Osteocyte (in vitro differentiated cells): Measurements from ENCODE around the gene SELENOT. TPM values are rescaled to one million over a fixed set of nuclear protein-coding genes. Genes with fewer than 3 reads are reported as not detected.
"Not testable (repeated sequence)": the region's sequence is repeated elsewhere in the genome, so short reads cannot be mapped to it uniquely, and the experiment has no call there.

Experiments
- DNase-seq: peaks from one replicate; pipeline ENCODE4 v3.0.0; 2021; ENCODE audit warnings: mixed read lengths; ENCODE audit not compliant: unreplicated experiment; ENCODE audit errors: extremely low spot score
- H3K27ac Mint-ChIP-seq: one replicate; pipeline ENCODE4 v1.8.0; 2021; ENCODE audit warnings: mild to moderate bottlenecking, mixed read lengths; ENCODE audit not compliant: unreplicated experiment
- H3K27me3 Mint-ChIP-seq: one replicate; pipeline ENCODE4 v1.8.0; 2021; ENCODE audit warnings: mixed read lengths; ENCODE audit not compliant: unreplicated experiment
- H3K36me3 Mint-ChIP-seq: one replicate; pipeline ENCODE4 v1.8.0; 2021; ENCODE audit warnings: mixed read lengths; ENCODE audit not compliant: unreplicated experiment
- H3K4me1 Mint-ChIP-seq: one replicate; pipeline ENCODE4 v1.8.0; 2021; ENCODE audit warnings: mixed read lengths; ENCODE audit not compliant: unreplicated experiment
- H3K4me3 Mint-ChIP-seq: one replicate; pipeline ENCODE4 v1.8.0; 2021; ENCODE audit warnings: mild to moderate bottlenecking, moderate library complexity, mixed read lengths; ENCODE audit not compliant: unreplicated experiment
- H3K9me3 Mint-ChIP-seq: one replicate; pipeline ENCODE4 v1.8.0; 2021; ENCODE audit warnings: mixed read lengths; ENCODE audit not compliant: unreplicated experiment
- CTCF ChIP-seq: fragments of 200-600 bp; sonication (generic); IDR thresholded peaks from 2 replicates; pipeline ENCODE4 v1.5.0; 2021; ENCODE audit warnings: antibody characterized with exemption, mild to moderate bottlenecking, moderate library complexity
- total RNA-seq: library from RNA; stranded (reverse); gene quantifications from 2 replicates; pipeline ENCODE4 v1.2.1, GENCODE V29; 2021

SELENOT gene
- total RNA-seq, 1 donor from 2014 or later, result 76.1 TPM

- Mint-ChIP-seq H3K27ac (no peak overlapping the region), H3K36me3 (peaks cover 14% of the 10 kb centered on the region), H3K4me1 (peaks cover 14% of the 10 kb centered on the region), H3K27me3 (no peaks in the 10 kb centered on the region), H3K9me3 (no peaks in the 10 kb centered on the region), H3K4me3 (no peak overlapping the region)
- TF ChIP-seq CTCF, result no peak
- DNase-seq, result no peak
Measured at GRCh38 chr3:150613034-150613433, 9.9 kb downstream of the SELENOT start.

DNA sequence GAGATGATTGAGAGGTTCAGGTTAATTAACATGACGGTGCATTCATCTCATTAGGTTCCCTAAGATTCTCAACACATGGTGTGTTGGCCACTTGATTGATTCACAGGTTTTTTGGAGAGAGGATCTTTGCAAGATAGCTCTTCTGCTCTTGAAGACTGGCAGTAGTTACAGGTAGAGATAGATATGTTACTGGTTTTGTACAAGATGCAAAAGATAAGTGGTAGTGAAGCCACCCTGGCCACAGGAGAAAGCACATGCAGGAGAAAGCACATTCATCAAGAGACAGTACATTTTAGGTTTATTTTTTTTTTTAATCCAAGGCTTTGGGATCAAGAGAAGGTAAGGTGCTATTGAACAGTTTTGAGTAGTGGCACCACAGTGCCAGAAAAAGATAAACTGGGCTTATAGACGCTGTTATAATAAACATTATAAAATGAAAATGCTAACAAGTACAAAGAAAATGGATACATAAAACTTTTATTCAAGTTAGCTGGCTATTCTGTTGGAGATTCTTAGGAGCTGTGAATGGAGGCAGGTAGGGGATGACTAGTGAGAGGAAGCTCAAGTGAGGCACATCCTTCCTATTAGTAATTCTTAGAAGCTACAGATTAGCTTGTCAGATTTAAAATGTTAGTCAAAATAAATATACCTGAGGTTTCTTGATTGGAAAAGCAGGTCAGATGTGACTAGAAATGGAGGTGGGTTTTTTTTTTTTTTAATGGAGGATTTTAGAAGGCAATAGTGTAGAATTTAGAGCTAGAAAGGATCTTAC, 10.8 kb downstream of the SELENOT start:
- H3K27me3 Mint-ChIP-seq, result no peaks in the 10 kb centered on the region
- H3K4me1 Mint-ChIP-seq, result peaks cover 11% of the 10 kb centered on the region
- H3K9me3 Mint-ChIP-seq, result no peaks in the 10 kb centered on the region
- DNase-seq, result no peak
- H3K36me3 Mint-ChIP-seq, result peaks cover 14% of the 10 kb centered on the region
- H3K27ac Mint-ChIP-seq, result no peak overlapping the region
- H3K4me3 Mint-ChIP-seq, result no peak overlapping the region
- no peak for TF ChIP-seq CTCF

DNA sequence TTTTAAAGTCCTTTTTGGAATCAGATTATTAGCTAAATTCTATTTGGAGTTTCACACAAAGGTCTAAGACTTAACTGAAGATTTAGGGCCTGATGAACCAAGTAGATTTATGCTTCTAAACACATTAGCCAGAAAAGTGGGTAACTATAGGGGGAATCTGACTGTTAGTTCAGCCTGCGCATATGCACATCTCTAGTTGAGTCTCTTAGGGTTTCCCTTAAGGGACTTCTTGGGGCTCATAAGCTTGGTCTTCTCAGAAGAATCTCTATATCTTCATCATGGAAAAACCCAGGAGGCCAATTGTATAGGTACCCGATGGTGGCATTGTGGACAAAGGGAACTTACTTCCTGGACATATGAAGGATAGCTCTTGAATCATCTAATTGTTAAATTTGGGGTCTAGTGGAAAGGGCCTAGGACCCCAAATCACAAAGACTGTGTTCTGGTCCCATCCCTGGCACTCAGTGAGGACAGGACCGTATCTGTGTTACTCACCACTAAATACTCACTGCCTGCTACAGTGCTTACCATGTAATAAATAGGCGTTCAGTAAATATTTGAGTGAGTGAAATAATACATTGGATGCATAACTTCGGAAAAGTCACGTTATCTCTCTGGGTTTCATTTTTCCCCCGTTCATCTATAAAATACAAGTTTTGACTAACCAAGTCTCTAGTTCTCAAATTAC, 17.0 kb downstream of the SELENOT start:
- Mint-ChIP-seq H3K9me3 (no peaks in the 10 kb centered on the region), H3K4me3 (no peak overlapping the region), H3K27ac (no peak overlapping the region), H3K4me1 (peaks cover 39% of the 10 kb centered on the region), H3K36me3 (peaks cover 8% of the 10 kb centered on the region), H3K27me3 (no peaks in the 10 kb centered on the region)
- DNase-seq, result no peak
- TF ChIP-seq CTCF, result no peak

DNA sequence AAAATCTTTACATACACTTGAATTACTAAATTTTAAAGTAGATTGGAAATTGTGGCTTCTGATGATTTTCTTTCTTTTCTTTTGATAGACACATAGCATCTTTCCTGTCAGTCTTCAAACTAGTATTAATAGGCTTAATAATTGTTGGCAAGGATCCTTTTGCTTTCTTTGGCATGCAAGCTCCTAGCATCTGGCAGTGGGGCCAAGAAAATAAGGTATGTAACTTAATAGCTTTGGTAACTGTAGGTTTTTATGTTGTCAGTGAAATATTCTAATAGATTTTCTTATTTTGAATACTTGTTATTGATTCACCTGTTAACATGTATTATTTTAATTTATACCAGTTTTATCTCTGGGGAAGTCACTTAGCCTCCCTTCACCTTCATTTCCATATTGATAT, 19.8 kb downstream of the SELENOT start:
- H3K4me1 Mint-ChIP-seq, result peaks cover 50% of the 10 kb centered on the region
- not testable (repeated sequence) for H3K4me3 Mint-ChIP-seq, H3K27ac Mint-ChIP-seq, H3K27me3 Mint-ChIP-seq, H3K9me3 Mint-ChIP-seq, DNase-seq
- peaks cover 30% of the 10 kb centered on the region for H3K36me3 Mint-ChIP-seq

DNA sequence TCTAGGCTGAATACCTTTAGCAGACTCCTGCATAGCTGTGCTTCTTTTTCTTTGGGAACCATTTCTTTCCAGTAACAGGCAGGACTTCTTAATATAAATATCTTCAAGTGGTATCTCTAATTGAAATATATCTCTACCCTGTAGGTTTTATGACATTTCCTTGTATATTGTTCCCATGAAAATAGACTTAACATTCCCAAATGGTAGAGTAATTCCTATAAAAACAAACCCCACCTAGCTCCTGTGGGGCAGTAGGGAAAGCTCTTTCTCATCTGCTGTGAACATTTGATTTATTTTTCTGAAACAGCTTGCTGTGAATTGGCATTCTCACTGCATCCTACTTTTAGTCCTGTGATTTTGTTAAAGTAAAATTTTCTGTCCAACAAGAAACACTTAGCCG, 20.8 kb downstream of the SELENOT start:
- no peak for DNase-seq
- H3K9me3 Mint-ChIP-seq, result no peaks in the 10 kb centered on the region
- peaks cover 30% of the 10 kb centered on the region for H3K36me3 Mint-ChIP-seq
- TF ChIP-seq CTCF, result no peak
- H3K4me3 Mint-ChIP-seq, result no peak overlapping the region
- H3K27me3 Mint-ChIP-seq, result no peaks in the 10 kb centered on the region
- H3K4me1 Mint-ChIP-seq, result peaks cover 54% of the 10 kb centered on the region
- H3K27ac Mint-ChIP-seq, result peak overlapping the region; percentile 84
